SKM-1 treated with dmso at 0.1 percent for 144 hours (cell line): ENCODE measurements around the gene VPS52.

Experiments
- DNase-seq: peaks from one replicate; lab custom pipeline; 2025; ENCODE audit not compliant: unreplicated experiment; lab: John Stamatoyannopoulos, UW

The VPS52 gene, protein sequence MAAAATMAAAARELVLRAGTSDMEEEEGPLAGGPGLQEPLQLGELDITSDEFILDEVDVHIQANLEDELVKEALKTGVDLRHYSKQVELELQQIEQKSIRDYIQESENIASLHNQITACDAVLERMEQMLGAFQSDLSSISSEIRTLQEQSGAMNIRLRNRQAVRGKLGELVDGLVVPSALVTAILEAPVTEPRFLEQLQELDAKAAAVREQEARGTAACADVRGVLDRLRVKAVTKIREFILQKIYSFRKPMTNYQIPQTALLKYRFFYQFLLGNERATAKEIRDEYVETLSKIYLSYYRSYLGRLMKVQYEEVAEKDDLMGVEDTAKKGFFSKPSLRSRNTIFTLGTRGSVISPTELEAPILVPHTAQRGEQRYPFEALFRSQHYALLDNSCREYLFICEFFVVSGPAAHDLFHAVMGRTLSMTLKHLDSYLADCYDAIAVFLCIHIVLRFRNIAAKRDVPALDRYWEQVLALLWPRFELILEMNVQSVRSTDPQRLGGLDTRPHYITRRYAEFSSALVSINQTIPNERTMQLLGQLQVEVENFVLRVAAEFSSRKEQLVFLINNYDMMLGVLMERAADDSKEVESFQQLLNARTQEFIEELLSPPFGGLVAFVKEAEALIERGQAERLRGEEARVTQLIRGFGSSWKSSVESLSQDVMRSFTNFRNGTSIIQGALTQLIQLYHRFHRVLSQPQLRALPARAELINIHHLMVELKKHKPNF

GRCh38 chr6:33271468-33272274, at the start of gene VPS52, which contains the start of gene RPS18:
Gene VPS52 (minus strand): TSS chr6:33271876. CDS start chr6:33271675, 201 bp downstream.
Gene RPS18 (plus strand): TSS chr6:33272075. CDS start chr6:33272120, 45 bp downstream.
- peak; percentile 94 for DNase-seq

- DNase-seq: no peak
Measured at GRCh38 chr6:33321227-33321626, 49.6 kb upstream of the VPS52 start.

- no peak for DNase-seq
Measured at GRCh38 chr6:33320315-33321181, 48.9 kb upstream of the VPS52 start.

GRCh38 chr6:33319939-33320314, 48.3 kb upstream of the VPS52 start:
- no peak for DNase-seq

- DNase-seq: no peak
Measured at GRCh38 chr6:33318426-33319073, 46.9 kb upstream of the VPS52 start.

DNA sequence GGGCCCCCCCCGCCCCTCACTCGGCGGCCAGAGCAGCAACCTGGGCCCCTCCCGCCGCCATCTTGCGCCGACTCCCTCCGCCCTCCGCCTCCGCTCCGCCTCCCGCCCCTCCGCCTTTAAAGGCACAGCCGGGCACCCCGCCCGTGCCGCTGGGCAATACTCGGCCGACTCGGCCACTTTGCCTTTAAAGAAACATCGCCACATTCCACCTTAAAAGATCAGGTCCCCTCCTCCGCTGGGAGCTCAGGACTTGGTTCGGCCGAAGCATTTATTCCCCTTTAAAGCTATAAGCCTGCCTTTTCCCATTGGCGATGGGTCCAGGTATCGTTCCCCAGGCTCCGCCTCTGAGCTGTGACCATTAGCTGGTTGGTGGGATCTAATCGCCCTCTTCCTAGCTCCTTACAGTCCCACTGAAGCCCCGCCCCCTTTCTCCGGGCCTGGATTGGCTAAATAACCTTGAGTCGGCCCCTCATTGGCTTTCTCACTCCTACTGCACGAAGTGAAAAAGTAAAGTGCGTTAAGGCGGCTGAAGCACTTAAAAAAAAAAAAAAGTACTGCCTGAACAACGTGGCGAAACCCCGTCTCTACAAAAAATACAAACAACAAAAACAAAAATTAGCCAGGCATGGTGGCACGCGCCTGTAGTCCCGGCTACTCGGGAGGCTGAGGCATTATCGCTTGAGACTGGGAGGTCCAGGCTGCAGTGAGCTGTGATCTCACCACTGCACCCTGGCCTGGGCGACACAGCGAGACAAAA, 46.2 kb upstream of the VPS52 start, which contains the start of gene ZBTB22:
Gene ZBTB22 (minus strand): TSS at position 76 of the 757 bp plus-strand sequence. CDS start 828 bp downstream, outside the sequence.
- DNase-seq: peak; percentile 98

DNA sequence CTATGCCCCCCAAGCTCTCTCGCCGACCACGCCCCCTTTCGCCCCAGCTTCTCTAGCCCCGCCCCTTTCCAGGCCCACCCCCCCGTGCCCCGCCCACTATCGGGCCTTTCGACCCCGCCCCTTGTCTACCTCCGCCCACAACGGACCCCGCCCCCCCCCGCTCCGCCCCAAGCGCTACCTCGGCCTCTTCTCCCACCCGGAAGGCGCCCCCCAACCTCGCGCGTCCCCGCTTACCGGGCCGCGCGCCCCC, 45.7 kb upstream of the VPS52 start:
- DNase-seq: no peak

DNA sequence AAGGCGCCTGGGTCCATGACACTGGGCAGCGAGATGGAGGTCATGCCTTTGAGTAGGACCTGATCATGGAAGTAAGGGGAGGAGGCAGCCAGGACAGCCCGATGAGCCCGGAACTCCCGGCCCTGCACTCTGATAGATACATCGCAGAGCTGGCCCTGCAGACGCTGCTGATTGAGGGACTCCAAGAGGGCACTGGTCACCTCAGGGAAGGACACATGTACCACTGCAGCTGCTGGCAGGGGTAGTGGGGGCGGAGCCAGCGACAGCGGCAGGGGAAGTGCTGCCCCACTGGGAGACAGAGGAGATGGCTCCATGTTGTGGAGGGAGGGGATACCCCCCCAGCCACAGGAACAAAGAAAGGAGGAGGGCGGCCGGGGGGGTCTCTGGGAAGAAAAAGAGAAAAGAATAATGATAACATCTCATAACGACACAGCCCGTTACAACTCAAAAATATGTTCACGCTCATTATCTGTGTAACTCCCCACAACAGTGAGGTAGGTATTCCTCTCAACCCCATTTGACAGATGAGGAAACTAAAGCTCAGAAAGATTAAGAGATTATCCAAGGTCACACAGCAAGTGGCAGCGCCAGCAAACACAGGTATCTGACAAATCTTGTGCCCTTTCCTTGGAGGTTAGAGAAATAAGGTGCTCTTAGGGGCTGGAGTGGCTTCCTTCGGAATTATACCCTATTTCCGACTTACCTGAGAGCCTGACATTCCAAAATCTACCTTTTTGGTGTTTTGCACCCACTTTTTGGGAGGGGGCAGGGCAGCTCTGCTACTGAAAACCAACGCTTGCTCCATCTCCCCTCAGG, 45.1 kb upstream of the VPS52 start:
- DNase-seq: no peak

DNA sequence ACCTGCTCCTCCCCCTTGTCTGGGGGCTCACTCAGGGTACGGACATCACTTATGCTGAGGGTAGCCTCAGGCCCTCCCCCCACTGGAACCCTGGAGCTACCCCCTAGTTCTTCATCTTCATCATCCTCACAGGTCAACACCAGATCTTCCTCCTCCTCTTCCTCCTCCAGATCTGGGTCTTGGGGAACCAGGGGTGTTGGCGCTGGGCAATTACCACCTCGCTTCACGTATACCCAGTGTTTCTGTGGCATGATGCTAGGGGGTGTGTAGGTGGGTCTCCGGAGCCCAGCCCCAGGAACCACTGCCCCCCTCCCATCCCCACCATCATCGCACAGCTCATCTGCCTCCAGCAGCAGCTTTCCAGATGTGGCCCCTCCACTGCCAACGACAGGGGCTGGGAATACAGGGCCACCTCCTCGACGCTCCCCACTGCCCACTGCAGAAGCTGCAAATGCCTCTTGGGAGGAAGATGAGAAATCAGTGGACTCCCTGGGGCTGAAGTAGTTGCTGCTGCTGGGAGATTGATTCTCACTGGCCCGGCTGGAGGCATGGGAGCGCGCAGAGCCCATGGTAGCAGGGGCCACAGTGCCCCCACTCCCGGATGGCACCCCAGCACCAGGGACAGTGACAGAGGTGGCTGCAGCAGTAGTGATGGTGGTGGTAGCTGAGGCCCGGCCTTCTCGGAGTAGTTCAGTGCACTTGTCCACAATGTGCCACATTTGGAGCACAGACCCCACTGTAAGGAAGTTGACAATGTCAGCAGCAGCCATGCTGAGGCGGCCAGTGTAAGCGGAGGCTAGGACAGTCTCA, 44.3 kb upstream of the VPS52 start:
- DNase-seq: no peak

DNA sequence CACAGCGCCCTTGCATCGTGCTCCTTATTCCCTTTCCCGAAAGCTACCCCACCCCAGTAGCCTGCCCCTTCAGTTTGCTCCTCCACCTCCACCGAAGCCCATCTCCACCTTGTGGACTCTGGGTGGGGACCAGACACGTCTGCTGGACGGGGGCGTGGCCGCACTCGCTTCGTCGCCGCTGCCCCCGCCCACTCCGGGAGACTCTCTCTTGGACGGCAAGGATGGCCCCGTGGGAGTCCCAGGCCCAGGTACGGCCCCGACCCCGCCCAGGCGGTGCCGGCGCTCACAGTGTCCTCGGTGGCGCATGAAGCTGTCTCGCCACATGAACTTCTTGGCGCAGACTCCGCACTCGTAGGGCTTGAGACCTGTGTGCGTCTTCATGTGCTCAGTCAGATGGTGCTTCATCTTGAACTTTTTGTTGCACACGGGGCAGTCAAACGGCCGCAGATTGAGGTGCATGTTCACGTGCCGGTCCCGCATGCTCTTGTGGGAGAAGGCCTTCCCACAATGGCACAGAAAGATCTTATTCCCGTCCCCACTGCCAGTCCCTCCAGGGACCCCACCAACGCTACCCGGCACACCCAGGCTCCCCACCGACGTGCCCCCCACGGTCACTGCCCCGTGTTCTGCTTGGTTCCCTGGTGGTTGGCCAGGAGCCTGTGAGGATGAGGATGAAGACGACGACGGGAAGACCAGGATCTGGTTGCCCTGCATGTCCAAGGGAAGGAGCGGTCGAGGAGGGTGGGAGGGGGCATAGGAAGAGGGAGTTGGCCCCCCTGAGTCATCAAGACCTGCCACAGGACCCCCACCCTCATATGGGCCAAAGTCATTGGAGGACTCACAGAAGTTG, 43.5 kb upstream of the VPS52 start:
- DNase-seq: no peak

DNA sequence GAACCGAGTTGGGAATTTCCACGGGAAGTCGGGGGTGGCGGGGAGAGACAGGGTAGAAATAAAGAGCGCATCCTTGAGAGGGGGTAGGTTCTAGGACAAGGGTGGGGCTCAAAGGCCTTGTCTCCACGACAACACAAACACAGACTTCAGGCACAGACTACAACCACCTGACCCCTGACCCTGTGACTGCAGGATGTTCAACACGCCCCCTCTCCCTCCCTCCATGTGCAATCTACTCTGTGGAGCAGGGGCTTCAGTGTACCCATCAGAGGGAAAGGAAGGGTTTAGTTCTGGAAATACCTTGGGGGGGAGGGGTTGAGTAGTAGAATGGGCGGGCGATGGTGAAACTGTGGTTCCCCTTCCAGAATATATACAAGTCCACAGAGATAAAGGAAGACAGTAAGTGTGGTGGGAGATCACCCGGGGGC, 42.9 kb upstream of the VPS52 start:
- DNase-seq: peak; percentile 68

DNA sequence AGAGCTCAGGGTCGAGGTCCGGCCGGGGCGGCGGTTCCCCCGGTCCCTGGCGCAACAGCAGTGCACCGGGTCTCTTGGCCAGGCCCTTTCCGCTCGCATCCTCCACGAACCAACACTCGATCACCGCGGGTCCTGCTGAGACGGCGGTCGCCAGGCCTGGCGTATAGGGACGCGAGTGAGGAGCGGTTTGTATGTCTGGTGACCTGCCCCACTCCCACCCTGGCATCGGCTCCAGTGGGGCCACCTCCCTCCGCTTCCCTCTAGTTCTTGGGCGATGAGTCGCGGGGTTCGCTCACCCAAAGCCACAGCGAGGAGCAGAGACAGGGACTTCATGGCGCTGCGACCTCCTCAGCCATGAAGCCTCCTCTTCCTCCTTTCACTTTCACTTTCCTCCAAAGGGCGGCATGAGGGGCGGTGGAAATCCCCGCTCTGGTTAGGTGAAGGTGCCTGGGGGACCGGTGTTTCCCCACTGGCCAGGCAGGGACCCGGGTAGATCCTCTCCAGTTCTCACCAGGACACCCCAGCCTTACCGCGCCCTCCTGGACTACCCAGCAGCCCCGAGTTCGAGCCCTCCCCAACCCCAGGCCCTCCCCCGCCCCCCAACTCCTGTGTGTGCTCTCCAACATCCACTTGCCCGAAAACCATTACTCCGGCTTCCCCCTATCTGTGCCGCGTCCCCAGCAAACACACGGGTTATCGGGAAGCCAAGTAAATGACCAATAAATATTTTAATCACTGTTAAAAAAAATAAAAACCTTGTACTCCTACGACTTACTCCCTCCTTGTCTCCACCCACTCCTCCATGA, 42.2 kb upstream of the VPS52 start, which contains the start of gene TAPBP:
Gene TAPBP (minus strand): TSS at position 370 of the 806 bp plus-strand sequence. CDS start 37 bp downstream, at position 333.
- peak; percentile 25 for DNase-seq

DNA sequence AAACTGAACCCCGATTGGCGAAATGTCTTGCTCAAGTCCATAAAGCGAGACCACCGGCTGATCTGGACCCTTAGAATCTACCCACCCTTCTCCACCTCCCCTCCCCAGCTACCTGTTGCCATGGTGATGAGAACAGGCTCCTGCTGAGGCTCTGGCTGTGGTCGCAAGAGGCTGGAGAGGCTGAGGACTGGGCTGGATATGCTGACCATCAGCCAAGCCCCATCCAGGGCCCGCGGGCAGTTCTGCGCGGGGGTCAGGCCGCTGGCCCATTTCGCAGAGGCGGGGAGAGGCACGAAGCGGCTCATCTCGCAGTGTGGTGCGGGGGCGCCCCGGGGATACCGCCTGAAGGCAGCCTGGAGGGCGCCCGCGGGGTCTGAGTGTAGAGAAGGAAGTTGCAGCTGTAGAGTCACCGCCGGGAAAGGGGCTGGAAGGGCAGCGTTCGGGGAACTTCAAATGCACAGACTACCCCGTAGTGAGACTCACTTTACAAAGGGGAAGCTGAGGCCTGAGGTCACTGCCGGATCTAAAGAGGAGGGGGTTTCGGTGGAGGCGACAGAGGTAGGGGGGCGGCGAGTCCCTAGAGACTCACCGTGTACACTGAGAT, 41.5 kb upstream of the VPS52 start:
- peak; percentile 42 for DNase-seq

DNA sequence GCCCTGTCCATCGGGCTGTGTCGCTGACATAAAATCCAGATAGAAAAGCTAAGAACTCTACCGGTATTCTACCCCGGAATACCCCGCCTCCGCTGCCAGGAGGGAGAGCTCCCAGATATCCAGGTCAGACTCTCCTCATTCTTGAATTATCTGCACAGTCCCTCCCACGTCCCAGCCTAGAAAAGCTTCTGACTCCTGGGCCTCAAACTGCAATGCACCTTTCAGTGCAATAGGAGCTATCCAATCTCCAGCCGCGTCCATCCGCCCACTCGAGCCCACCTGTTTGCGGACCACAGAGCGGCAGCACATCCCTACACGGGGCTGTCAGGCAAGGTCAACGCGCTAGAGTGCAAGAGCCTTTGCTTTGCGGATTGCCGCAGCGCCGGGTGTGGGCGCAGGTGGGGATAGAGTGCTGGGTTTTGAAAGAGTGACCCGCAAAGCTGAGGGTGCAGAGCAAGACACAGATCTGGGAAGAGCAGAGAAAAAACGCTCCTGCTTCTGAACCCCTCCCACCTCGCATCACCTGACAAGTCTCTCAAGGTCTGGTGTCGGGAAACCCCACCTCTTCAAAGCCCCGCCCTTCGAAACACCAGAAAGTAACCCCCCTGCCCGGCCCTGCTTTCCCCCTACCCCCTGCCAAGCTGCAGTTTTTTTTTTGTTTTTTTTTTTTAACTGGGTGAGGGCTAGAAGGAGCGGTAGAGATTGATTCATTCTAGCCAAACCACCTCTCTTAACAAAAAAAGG, 40.9 kb upstream of the VPS52 start:
- no peak for DNase-seq

GRCh38 chr6:33306356-33306755, 34.7 kb upstream of the VPS52 start:
- DNase-seq: no peak
